H9 (cell line): ENCODE data around the gene C1QB. TPM values are rescaled to one million over a fixed set of nuclear protein-coding genes. Genes with fewer than 3 reads are reported as not detected.
A peak's percentile ranks its signal among the peaks of the same experiment; 100 is the strongest.

Experiments used
- DNase-seq: peaks from one replicate; pipeline ENCODE4 v3.0.0-alpha.2; 2017
- H2AFZ ChIP-seq: one replicate; pipeline ENCODE4 v1.6.1; 2013; ENCODE audit warnings: mild to moderate bottlenecking, low read length, control low read depth, moderate library complexity
- H2AK5ac ChIP-seq: 2 replicates; pipeline ENCODE4 v1.6.1; 2013; ENCODE audit warnings: low read length, control low read depth, mixed read lengths; ENCODE audit not compliant: insufficient read length
- H2BK120ac ChIP-seq: one replicate; pipeline ENCODE4 v1.6.1; 2013; ENCODE audit warnings: low read depth, mild to moderate bottlenecking, low read length, control low read depth, inconsistent platforms; ENCODE audit not compliant: poor library complexity, severe bottlenecking
- H2BK12ac ChIP-seq: 2 replicates; pipeline ENCODE4 v1.6.1; 2013; ENCODE audit warnings: low read length, control low read depth, mixed read lengths, low read depth; ENCODE audit not compliant: insufficient read length
- H2BK15ac ChIP-seq: 2 replicates; pipeline ENCODE4 v1.6.1; 2013; ENCODE audit warnings: low read depth, low read length, control low read depth
- H2BK20ac ChIP-seq: one replicate; pipeline ENCODE4 v1.6.1; 2013; ENCODE audit warnings: low read depth, mild to moderate bottlenecking, low read length, control low read depth, inconsistent platforms; ENCODE audit not compliant: poor library complexity, severe bottlenecking
- H2BK5ac ChIP-seq: 2 replicates; pipeline ENCODE4 v1.6.1; 2013; ENCODE audit warnings: low read length, control low read depth, mixed read lengths; ENCODE audit not compliant: insufficient read length
- H3K14ac ChIP-seq: 2 replicates; pipeline ENCODE4 v1.6.1; 2013; ENCODE audit warnings: low read length, control low read depth; ENCODE audit not compliant: insufficient read depth
- H3K18ac ChIP-seq: 2 replicates; pipeline ENCODE4 v1.6.1; 2013; ENCODE audit warnings: low read depth, mild to moderate bottlenecking, mixed read lengths, low read length, control low read depth; ENCODE audit not compliant: insufficient read length
- H3K23ac ChIP-seq: 2 replicates; pipeline ENCODE4 v1.6.1; 2013; ENCODE audit warnings: low read length, control low read depth, mixed read lengths, low read depth; ENCODE audit not compliant: insufficient read length
- H3K23me2 ChIP-seq: 2 replicates; pipeline ENCODE4 v1.6.1; 2013; ENCODE audit warnings: low read depth, mild to moderate bottlenecking, mixed read lengths, low read length, control low read depth; ENCODE audit not compliant: insufficient read length, poor library complexity, severe bottlenecking
- H3K27ac ChIP-seq: 2 replicates; pipeline ENCODE4 v1.5.1; 2013; ENCODE audit warnings: low read length, control low read depth, mixed read lengths, low read depth; ENCODE audit not compliant: insufficient read length
- H3K27me3 ChIP-seq: 2 replicates; pipeline ENCODE4 v1.6.1; 2013; ENCODE audit warnings: low read length, control low read depth, inconsistent platforms; ENCODE audit not compliant: insufficient read depth
- H3K4ac ChIP-seq: 2 replicates; pipeline ENCODE4 v1.6.1; 2013; ENCODE audit warnings: low read depth, mild to moderate bottlenecking, control low read depth, inconsistent platforms, low read length, moderate library complexity
- H3K4me1 ChIP-seq: 2 replicates; pipeline ENCODE4 v1.6.1; 2013; ENCODE audit warnings: low read length, control low read depth, inconsistent platforms; ENCODE audit not compliant: insufficient read depth
- H3K4me2 ChIP-seq: 2 replicates; pipeline ENCODE4 v1.6.1; 2013; ENCODE audit warnings: low read length, control low read depth, mixed read lengths; ENCODE audit not compliant: insufficient read length, insufficient read depth
- H3K56ac ChIP-seq: 2 replicates; pipeline ENCODE4 v1.6.1; 2013; ENCODE audit warnings: low read depth, mild to moderate bottlenecking, mixed read lengths, low read length, control low read depth; ENCODE audit not compliant: insufficient read length
- H3K79me1 ChIP-seq: 2 replicates; pipeline ENCODE4 v1.6.1; 2013; ENCODE audit warnings: low read depth, mild to moderate bottlenecking, moderate library complexity, low read length, control low read depth, inconsistent platforms; ENCODE audit not compliant: insufficient read depth, poor library complexity, severe bottlenecking
- H3K79me2 ChIP-seq: 2 replicates; pipeline ENCODE4 v1.6.1; 2013; ENCODE audit warnings: low read length, control low read depth, inconsistent platforms; ENCODE audit not compliant: insufficient read depth
- H3K9ac ChIP-seq: 2 replicates; pipeline ENCODE4 v1.6.1; 2013; ENCODE audit warnings: low read length, control low read depth, mixed read lengths; ENCODE audit not compliant: insufficient read length; ENCODE audit errors: extremely low read depth
- H3K9me3 ChIP-seq: one replicate; pipeline ENCODE4 v1.6.1; 2013; ENCODE audit warnings: low read depth, low read length, inconsistent platforms; ENCODE audit not compliant: control insufficient read depth
- H3T11ph ChIP-seq: one replicate; pipeline ENCODE4 v1.6.1; 2013; ENCODE audit warnings: mild to moderate bottlenecking, low read length, control low read depth, inconsistent platforms
- H4K20me1 ChIP-seq: one replicate; pipeline ENCODE4 v1.6.1; 2013; ENCODE audit not compliant: control insufficient read depth, insufficient read length, insufficient read depth
- H4K5ac ChIP-seq: 2 replicates; pipeline ENCODE4 v1.6.1; 2013; ENCODE audit warnings: low read depth, mild to moderate bottlenecking, mixed read lengths, low read length, control low read depth; ENCODE audit not compliant: insufficient read length
- H4K8ac ChIP-seq: replicated peaks from 2 replicates; pipeline ENCODE4 v1.6.1; 2013; ENCODE audit warnings: low read length, control low read depth, mixed read lengths, low read depth; ENCODE audit not compliant: insufficient read length
- H4K91ac ChIP-seq: 2 replicates; pipeline ENCODE4 v1.6.1; 2013; ENCODE audit warnings: low read depth, mild to moderate bottlenecking, moderate library complexity, mixed read lengths, low read length, control low read depth; ENCODE audit not compliant: insufficient read length
- H3K27ac Mint-ChIP-seq, 3 experiments: 2 replicates in 2 of 3; 3 replicates in 1 of 3; pipeline ENCODE4 v1.8.0; 2020 to 2021; ENCODE audit warnings: mixed read lengths in 3 of 3, mild to moderate bottlenecking in 1 of 3, moderate library complexity in 1 of 3
- H3K27me3 Mint-ChIP-seq: 2 replicates; pipeline ENCODE4 v1.8.0; 2021; ENCODE audit warnings: low read depth, mild to moderate bottlenecking, moderate library complexity, mixed read lengths
- H3K36me3 Mint-ChIP-seq, 3 experiments: 2 replicates in 2 of 3; 3 replicates in 1 of 3; pipeline ENCODE4 v1.8.0; 2020 to 2021; ENCODE audit warnings: low read depth in 3 of 3, mixed read lengths in 3 of 3; ENCODE audit not compliant: insufficient read depth in 1 of 3
- H3K4me1 Mint-ChIP-seq, 2 experiments: 2 replicates each; pipeline ENCODE4 v1.8.0; 2020; ENCODE audit warnings: mixed read lengths in 2 of 2
- H3K4me3 Mint-ChIP-seq, 2 experiments: 2 replicates in 1 of 2; 3 replicates in 1 of 2; pipeline ENCODE4 v1.8.0; 2020 to 2021; ENCODE audit warnings: mild to moderate bottlenecking in 2 of 2, mixed read lengths in 2 of 2, moderate library complexity in 1 of 2
- H3K9me3 Mint-ChIP-seq, 2 experiments: 2 replicates in 1 of 2; 3 replicates in 1 of 2; pipeline ENCODE4 v1.8.0; 2020; ENCODE audit warnings: mild to moderate bottlenecking in 2 of 2, mixed read lengths in 2 of 2, moderate library complexity in 1 of 2
- CTCF ChIP-seq: fragments of 200-600 bp; sonication (generic); conservative IDR thresholded peaks from 3 replicates; pipeline ENCODE4 v1.8.0; 2021; ENCODE audit warnings: antibody characterized with exemption, mild to moderate bottlenecking
- WGBS: extraction: QIAGEN DNeasy Blood & Tissue Kit; methylation state at CpG from one replicate; pipeline ENCODE4 v1.1.7; 2013; ENCODE audit warnings: missing lambda C conversion rate, low lambda C conversion rate, mixed read lengths; ENCODE audit not compliant: insufficient read length; ENCODE audit errors: extremely low coverage; 5-methylcytosine and 5-hydroxymethylcytosine counted together
- total RNA-seq: library from RNA; stranded (reverse); gene quantifications from 2 replicates; pipeline ENCODE4 v1.2.1, GENCODE V29; 2021

The C1QB gene
- total RNA-seq, 1 experiment from 2014 or later: not detected

- peak; percentile 87 for DNase-seq
- Histone ChIP-seq H3K18ac (no peak overlapping the region), H2AK5ac (no peak overlapping the region), H3K4ac (no peak overlapping the region), H4K8ac (no peak overlapping the region), H4K91ac (no peak overlapping the region), H3K4me2 (no peak overlapping the region), H2BK5ac (no peak overlapping the region), H3K79me2 (no peaks in the 10 kb centered on the region), H3K23me2 (no peaks in the 10 kb centered on the region), H4K20me1 (no peaks in the 10 kb centered on the region), H3K9me3 (no peaks in the 10 kb centered on the region), H2BK12ac (no peak overlapping the region), H4K5ac (no peak overlapping the region), H3K4me1 (no peaks in the 10 kb centered on the region), H3K27me3 (no peaks in the 10 kb centered on the region), H3K27ac (no peak overlapping the region), H2BK120ac (no peak overlapping the region), H3T11ph (no peak overlapping the region), H3K14ac (no peak overlapping the region), H2BK15ac (no peak overlapping the region), H3K79me1 (no peaks in the 10 kb centered on the region), H3K23ac (no peak overlapping the region), H3K56ac (no peak overlapping the region), H2BK20ac (no peak overlapping the region), H3K9ac (no peak overlapping the region), H2AFZ (no peak overlapping the region)
- Mint-ChIP-seq H3K27me3 (peaks cover 82% of the 10 kb centered on the region), H3K27ac (no peak overlapping the region), H3K36me3 (no peaks in the 10 kb centered on the region), H3K4me3 (no peak overlapping the region), H3K4me1 (peaks cover 42 to 83% of the 10 kb centered on the region in 2 experiments), H3K9me3 (peaks cover 0 to 3% of the 10 kb centered on the region in 2 experiments; a peak in 2 of 5 replicates)
- no peak for TF ChIP-seq CTCF
- WGBS: no CpG with 5 or more reads among the region's 7 CpGs
Observed at GRCh38 chr1:22611530-22611947, 41.5 kb upstream of the C1QB start.
